Stimulated activated CD4-positive, alpha-beta T cell treated with anti-CD3 and anti-CD28 coated beads, Interleukin-4, amount 100 ng/mL, for 48 hours (primary cell): ENCODE data around the gene PRKCA.
"Not testable (repeated sequence)": the region's sequence is repeated elsewhere in the genome, so short reads cannot be mapped to it uniquely, and the experiment has no call there.

ENCODE experiments used
- DNase-seq, 2 donors: peaks; one replicate each; pipeline ENCODE4 v3.0.0-alpha.2; 2020; ENCODE audit warnings: low read depth in 2 of 2

Gene PRKCA

DNA sequence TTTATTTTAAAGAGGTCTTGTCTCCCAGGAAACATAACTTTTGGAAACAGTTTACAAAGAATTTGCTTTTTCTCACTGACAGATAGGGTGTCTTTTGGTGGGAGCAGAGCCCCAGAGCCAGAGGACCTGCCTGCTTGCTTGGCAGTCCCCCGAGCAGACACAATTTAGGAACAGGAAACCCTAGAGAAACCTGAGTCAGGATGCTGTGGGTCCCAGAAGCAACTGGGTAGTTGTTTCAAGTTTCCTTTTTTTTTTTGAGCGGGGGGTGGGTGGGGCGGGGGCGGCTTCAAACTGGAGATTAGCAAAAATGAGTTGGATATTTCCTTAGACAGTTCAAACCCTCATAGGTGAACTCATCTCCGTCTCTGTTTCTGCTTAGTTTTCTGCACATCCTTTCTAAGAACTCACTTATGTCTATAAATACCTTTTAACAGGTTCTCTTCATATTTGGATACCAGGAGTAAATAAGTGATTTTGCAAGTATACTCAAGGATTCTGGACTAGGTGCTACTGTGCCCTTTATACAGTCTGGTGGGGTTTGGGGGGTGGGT lies 135.1 kb downstream of the PRKCA start:
- no peak for DNase-seq

DNA sequence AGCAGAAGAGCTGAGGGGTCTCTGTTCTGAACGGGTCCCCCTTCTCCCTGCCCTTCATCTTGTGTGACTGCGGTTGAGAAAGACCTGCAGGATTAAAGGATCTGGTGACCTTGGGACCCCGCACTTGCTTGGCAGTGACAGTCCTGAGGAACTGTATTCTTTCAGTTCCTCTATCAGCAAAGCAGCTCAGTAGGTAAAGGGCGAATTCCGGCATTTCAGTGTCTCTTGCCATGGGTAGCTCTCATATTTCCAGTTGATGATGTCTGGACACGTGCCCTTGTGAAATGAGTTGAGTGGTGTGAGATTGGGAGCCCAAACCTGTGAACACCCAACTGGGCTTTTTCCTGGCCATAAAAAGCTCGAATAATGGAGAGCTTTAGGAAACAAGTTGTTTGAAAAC lies 135.7 kb downstream of the PRKCA start:
- DNase-seq: no peak

DNA sequence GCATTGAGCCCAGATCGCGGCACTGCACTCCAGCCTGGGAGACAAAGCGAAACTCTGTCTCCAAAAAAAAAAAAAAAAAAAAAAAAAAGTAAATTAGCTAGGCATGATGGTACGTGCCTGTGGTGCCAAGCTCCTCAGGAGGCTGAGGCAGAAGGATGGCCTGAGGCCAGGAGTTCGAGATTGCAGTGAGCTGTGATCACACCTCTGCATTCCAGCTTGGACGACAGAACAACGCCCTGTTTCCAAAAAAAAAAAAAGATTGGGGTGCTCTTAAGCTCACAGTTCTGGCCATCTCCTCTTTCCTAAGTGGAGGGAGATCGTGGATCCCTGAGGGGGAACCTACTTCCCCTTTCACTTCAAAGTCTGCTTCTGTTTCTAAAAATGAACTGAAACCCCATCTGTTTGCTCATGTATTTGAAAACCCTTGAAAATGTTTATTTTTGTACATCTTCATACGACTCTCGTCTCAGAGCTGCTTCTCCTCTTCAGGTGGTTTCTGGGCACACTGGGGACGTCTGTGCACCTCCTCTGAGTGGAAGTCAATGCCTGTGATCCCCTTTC lies 138.8 kb downstream of the PRKCA start:
- DNase-seq: no peak

DNA sequence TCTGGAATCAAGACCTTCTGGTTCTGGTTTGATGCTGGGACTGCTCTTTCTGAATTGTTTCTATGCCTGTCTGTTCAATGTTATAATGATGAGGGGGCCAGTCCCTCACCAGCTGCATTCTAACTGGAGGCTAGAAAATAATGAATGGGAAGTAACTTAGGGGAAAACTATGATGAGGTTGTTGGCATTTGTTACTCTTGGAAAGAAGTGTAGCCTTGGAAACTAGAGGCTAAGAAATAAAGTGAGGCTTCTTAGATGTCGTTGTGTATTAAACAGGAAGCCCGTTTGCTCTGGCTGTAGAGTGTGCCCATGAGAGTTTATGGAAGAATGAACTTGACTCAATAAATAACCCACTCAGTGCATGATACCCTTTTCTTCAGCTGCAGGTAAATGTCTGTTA lies 140.8 kb downstream of the PRKCA start:
- no peak for DNase-seq

DNA sequence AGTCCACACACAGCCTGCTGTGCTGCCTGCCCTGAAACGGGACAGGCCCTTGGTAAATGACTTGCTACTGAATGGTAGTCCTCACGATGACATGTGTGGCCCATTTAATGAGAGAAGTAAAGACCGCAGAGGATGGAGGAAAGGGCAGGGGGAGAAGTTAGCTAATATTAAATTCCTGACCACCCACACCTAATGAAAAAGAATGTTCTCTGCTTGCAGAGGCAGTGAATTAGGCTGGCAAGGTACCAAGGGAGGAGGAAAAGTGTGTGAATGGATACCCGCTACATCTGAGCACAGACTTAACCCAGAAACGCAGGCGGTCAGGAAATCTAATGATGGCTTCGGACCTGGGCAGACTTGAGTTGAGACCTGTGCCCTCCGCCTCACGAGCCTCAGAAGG lies 141.2 kb downstream of the PRKCA start:
- DNase-seq: no peak

DNA sequence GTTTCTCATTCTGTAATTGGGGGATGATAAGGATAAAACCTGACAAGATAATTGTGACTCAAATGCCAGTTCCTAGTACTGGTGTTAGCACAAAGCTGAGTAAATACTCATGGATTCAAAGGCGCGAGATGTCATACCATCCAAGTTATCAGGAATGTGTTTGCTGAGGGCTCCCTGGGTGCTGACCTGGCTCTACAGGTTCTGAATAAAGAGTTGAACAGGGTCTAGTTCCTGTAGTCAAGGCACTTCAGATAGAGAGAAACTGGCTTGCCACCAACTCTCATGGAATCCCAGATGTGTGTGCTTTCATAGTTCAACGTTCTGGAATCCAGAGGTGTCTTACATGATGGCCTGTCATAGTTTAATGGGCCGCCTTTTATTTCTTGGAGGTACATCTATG lies 141.6 kb downstream of the PRKCA start:
- DNase-seq: no peak

DNA sequence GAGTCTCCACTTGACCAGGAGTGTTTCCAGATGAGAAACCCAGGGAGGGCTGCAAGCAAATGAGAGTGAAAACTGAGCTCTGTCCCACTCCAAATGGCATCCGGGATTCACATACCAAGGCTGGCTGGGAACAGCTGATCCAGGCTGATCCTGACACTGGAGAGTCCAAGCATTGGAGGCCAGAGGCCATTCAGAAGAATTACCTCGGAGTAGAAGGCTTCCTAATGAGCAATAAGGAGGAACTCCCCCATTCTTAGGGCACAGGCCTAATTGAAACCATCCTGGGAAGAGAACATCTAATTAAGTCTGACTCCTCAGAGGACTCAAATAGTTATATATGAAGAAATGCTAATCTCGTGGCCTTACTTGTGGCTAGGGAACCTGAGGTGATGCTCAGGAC lies 142.8 kb downstream of the PRKCA start:
- no peak for DNase-seq

DNA sequence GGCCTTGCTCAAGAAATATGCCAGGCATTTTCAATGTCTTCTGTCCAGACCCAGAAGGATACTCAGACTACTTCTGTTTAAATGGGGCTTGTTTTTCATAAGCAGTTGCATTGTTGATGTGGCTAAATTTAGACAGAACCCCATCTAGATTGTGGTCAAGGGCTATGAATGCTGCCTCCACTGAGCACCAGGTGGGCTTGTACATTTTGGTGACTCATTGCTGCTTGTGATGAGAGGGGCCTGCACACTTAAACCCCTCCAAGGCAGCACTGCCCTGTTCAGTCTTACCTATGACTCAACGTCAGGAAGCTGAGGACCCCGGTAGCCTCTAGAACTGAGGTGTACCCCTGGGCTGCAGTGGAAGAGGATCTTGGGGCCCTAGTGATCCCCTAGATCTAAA lies 144.0 kb downstream of the PRKCA start:
- DNase-seq: no peak

DNA sequence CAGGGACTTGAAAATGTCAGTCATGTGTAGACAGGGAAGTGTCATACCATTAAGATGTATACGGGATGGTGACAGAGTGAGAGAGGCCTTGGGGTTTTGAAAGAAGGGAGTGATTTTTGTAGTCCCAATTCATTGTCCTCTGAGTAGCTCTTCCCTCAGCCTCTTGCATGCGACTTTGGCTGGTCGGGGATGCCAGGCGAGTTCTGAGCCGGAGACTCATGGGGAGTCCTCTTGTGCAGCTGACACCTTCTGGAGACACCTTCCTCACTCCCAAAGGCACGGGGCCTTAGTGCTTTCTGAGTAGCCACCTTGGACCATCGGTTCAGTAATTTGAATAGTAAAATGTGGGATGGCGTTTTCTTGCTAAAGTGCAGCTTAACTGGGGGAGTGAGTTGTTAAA lies 144.7 kb downstream of the PRKCA start:
- no peak for DNase-seq

DNA sequence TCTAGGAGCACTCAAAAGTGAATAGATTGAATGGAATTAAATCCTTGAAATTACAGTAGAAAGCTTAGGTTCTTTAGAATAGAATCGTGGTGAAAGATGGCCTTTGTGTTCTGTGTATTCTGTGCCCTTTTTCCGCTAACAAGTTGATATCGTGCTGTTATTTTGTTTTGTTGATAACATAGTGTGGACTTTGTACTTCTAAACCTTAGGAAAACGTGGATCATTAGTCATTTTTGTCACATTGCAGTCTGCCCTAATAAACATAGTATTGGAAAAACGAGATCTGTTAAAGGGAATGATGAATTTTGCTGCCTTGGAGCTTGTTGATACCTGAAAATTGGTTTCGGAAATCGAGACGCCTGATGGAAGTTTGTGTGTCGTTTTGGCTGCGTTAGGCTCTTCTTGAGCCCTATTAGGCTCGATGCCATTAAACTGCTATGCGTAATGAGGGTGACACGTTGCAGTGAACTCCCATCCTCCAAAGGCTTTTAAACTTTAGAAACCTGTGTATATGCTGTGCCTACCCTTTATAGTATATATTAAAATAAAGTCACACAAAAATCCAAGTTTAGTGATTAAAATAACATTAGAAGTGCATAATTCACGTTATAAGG lies 145.7 kb downstream of the PRKCA start:
- no peak for DNase-seq

DNA sequence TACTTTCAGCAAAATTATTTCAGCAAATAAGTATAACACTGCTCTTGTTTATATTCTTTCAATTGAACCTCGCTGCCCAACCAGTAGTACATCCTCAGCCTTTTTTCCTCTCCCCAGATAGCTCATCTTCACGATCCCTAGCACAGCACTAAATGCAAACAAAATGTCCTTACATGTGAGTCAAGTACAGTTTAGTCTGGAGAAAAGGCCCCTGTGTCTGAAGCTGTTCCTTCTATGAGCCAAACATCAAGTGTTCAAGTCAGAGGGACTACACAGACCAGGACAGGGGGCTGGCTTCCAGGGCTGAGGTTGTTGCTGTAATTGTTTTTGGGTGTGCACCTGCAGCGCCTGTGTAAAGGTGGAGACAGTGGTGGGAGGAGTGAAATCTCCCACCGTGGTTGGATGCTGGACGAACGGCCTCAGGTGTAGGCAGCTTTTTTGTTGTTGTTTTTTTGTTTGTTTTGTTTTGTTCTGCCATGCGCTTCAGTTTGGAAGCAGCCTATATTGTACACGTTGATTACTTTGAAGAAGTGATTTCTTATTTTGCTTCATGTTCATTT lies 147.1 kb downstream of the PRKCA start:
- DNase-seq: no peak

DNA sequence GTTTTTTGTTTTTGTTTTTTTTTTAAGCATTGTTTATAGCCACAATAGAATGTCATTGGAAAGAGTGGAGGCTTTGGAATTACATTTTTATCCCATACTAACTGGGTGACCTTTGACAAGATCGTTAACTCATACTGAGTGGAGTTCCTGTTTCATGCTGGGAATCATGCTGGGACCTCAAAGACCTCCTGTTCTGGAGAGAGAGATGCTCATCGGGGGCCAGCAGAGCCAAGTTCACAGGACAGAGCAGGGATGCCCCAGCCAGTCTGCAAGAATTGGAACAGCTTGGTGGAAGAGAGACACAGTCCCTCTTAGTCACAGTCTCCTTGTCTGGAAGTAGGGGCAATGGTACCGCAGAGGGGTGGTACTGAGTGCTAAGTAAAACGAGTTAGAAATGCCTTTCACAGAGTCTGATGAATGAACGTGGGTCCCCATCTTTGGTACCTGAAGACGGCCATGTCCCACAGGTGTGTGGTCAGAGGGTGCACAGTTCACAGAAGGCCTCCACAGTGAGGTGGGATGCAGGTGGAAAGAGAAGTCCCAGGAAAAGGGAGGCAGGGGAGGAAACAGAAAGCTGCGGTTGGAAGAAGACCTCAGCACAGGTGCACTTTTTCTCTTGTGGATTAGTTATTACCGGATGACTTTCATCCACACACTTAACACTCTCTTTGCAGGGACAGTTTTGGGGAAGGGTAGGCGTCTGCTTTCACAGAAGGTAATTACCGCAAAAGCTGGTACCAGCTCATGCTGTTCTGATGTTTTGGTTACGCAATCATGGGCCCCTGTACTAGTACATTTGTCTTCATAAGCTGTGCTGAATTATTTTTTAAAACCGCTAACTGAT lies 147.8 kb downstream of the PRKCA start:
- DNase-seq: no peak

DNA sequence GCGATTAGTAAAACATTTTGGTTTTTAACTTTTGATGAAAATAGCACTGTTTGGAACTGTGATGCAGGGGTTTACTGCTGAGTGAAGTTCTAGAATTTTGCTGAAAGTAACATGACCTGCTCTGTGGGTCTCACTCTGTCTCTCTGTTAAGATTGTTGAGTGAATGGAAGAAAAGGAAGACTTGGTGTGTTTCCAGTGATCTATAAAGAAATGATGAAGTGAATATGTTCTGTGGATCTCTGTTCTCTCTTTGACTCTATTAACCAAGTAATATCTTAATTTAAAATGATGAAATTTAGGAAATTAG lies 148.4 kb downstream of the PRKCA start:
- no peak for DNase-seq

DNA sequence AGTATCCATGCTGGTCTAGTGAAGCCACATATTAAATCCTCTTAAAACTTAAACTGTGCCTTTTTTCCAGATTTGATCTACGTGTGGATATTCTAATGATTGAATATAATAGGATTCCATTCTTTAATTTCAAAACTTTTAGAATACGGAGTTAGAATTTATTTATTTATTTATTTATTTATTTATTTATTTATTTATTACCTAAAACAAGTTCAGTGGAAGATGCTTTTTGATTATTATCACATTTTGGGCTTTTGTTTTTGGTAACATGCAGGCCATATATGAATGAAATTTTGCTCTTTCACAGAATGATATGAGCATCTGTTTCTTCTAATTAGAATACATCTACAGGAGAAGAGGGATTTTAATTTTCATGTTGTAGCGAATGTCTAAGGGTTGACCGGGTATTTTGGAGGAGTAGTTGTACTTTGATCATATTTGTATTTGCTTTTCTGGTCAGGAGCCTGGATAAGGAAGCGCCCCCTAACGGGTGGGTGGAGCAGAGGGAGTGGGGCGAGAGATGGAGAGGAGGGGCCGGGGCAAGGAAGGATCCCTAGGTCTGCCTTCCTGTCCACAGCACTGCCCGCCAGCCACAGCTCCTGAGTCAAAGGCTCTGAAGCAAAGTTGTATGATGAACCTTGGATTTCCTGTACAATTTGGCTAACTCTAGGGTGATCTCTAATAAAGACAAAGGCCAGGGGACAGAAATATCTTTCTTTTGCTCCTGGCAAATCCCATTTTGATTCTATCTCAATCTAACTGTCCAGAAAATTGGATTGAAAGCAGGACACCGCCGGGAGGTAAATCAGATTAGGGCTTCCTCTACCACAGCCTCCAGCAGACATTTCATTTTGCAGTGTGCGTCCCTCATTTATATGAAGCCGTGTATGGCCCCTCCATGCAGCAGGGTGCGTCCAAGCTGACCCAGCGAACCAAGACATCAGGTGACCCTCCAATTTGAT lies 149.1 kb downstream of the PRKCA start:
- no peak for DNase-seq

DNA sequence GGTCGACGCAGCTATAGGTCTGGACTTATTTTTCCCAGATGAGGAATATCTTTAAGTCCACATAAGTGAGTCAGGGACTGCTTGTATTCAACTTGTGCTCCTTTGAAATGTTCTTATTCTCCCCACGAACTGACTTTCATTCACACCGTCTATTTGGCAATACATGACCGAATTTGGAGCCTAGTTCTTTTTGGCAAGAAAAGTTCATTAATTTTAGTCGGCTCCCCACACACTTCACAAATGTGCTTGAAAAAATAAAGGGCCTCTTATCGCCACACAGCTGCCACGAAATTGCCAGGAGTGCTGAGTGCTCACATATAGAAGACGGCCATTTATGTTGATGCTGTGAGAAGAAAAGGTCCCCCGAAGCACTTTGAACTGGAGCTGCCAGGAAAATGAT lies 152.6 kb downstream of the PRKCA start:
- DNase-seq: no peak

DNA sequence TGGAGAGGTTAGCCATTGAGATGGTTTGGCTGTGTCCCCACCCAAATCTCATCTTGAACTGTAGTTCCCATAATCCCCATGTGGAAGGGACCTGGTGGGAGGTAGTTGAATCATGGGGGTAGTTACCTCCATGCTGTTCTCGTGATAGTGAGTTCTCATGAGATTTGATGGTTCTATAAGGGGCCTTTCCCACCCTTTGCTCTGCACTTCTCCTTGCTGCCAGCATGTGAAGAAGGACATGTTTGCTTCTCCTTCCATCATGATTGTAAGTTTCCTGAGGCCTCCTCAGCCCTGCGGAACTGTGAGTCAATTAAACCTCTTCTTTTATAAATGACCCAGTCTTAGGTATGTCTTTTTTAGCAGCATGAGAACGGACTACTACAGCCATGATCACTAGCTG lies 155.1 kb downstream of the PRKCA start:
- not testable (repeated sequence) for DNase-seq

DNA sequence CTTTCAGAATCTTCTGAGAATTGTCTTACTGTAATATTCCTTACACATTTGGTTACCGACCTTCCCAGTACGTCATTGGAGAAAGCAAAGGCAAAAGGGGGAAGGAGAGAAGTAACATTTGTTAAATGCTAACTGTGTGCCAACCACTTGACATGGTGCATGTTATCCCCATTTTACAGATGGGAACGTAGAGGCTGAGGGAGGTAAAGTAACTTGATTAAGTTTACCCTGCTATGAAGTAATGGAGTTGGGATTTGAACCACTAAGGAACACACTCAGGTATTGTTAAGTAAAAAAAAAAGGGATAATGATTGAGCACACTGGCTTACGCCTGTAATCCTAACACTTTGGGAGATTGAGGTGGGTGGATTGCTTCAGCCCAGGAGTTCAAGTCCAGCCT lies 156.4 kb downstream of the PRKCA start:
- DNase-seq: no peak

DNA sequence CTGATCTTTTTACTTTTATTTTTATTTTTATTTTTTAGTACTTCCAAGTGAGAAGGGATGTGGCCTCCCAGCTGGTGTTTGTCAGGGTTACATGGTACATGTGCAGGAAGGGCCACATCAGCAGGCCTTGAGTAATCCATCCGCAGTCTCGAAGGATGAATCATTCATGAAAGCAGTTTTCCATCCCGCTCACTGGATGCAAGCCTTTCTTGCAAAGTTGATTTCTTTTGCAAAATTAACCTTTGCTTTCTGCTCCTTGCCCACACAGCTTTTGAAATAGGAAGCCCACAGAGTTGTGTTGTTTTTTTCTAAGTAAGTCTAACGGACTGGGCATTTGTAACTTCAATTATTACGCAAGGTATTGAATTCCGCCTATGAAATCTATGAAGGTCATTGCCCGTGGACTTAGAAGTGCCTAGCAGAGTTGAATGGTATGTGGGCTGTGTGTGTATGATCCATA lies 157.4 kb downstream of the PRKCA start:
- DNase-seq: no peak

DNA sequence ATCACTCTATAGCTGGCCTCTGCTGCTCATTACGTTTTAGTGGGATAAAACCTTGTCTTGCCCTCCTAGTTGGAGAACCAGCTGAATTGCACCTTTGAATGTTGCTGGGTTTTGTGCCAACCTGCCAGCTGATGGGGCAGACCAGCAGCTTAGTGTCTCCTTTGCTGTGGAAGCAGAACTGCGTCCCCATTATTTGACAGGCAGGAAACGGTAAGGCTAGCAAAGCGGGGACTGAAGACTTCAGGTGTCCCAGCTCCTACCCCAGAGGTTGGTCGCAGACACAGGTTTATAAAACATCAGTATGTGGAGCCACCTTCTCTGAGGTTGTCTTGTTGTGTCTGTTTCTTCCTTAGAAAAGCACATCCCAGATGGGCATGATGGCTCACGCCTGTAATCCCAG lies 158.1 kb downstream of the PRKCA start:
- DNase-seq: no peak

DNA sequence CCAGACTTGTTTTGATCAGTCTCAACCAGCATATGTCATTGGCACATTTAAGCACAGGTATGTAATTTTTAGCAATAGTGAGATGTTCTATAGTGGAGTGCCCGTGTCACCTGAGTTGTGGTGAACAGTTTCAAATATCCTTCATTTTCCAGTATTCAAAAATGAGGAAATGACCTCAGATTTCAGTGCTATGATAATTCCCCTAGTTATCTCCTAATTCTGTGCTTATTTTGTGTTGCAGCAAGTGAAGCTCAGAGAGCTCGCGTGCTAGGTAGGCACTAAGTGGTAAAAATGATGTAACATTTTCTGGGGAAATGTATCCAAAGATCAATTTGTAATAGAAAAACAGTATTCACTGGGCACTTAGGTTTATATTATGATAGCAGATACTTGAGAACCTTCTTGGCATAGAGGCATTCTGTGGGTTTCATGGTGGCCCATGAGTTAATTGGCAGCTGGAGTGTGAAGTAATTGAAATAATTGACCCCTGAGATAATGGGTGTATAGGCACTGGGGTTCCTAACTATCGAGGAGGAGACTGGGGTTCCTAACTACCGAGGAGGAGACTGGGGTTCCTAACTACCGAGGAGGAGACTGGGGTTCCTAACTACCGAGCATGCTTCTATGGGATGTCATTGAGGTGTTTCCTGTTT lies 159.1 kb downstream of the PRKCA start:
- no peak for DNase-seq

DNA sequence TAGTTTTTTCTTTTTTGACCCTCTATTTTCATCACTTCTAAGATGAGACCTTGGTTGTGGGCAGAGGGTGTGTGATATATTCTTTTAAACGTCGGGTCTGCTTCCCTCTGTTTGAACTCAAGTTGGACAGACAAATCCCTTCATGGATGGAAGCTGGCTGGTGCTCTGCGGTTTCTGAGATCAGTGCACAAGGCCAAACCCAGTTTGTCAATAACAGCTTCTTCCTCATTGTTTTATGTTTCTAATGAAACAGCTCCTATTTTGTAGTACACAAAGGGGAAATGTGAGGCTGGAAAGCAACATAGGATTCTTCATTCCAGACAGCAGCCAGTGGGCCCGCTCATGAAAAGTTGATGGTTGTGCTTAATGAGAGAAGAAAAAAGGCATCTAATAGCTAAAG lies 159.6 kb downstream of the PRKCA start:
- DNase-seq: no peak
